Activated naive CD4-positive, alpha-beta T cell treated with Interleukin-2 at 50 U/mL for 16 hours (primary cell): ENCODE measurements around the gene REV1.
"Not testable (repeated sequence)": the region's sequence is repeated elsewhere in the genome, so short reads cannot be mapped to it uniquely, and the experiment has no call there.

Experiments
- DNase-seq: peaks from one replicate; pipeline ENCODE4 v3.0.0-alpha.2; 2020

Gene REV1

GRCh38 chr2:99399795-99400194 lies 90.0 kb downstream of the REV1 start:
- DNase-seq, result no peak

GRCh38 chr2:99399063-99399462 lies 90.8 kb downstream of the REV1 start:
- no peak for DNase-seq

GRCh38 chr2:99398303-99398702 lies 91.5 kb downstream of the REV1 start:
- DNase-seq, result no peak

- DNase-seq, result no peak
Observed at GRCh38 chr2:99397266-99397920, 92.4 kb downstream of the REV1 start.

- no peak for DNase-seq
Observed at GRCh38 chr2:99395589-99396130, 94.2 kb downstream of the REV1 start.

- no peak for DNase-seq
Observed at GRCh38 chr2:99389946-99390345, 99.9 kb downstream of the REV1 start.

GRCh38 chr2:99389371-99389770 lies 100.4 kb downstream of the REV1 start:
- DNase-seq, result no peak

- DNase-seq, result no peak
Observed at GRCh38 chr2:99388892-99389291, 100.9 kb downstream of the REV1 start.

GRCh38 chr2:99386011-99386410 lies 103.8 kb downstream of the REV1 start:
- DNase-seq, result no peak

GRCh38 chr2:99382143-99382542 lies 107.7 kb downstream of the REV1 start:
- DNase-seq, result no peak

GRCh38 chr2:99380376-99381010 lies 109.3 kb downstream of the REV1 start:
- DNase-seq, result no peak

GRCh38 chr2:99377879-99378278 lies 111.9 kb downstream of the REV1 start:
- no peak for DNase-seq

GRCh38 chr2:99376254-99376864 lies 113.5 kb downstream of the REV1 start:
- no peak for DNase-seq

GRCh38 chr2:99374747-99375146 lies 115.1 kb downstream of the REV1 start:
- DNase-seq, result no peak

- no peak for DNase-seq
Observed at GRCh38 chr2:99373144-99373543, 116.7 kb downstream of the REV1 start.

GRCh38 chr2:99368854-99369253 lies 121.0 kb downstream of the REV1 start:
- DNase-seq, result not testable (repeated sequence)

GRCh38 chr2:99365661-99366060 lies 124.2 kb downstream of the REV1 start:
- DNase-seq, result no peak

GRCh38 chr2:99356853-99357252 lies 133.0 kb downstream of the REV1 start:
- no peak for DNase-seq

GRCh38 chr2:99354825-99355224 lies 135.0 kb downstream of the REV1 start:
- DNase-seq, result not testable (repeated sequence)

GRCh38 chr2:99354070-99354469 lies 135.7 kb downstream of the REV1 start:
- DNase-seq, result no peak
